Stimulated activated naive CD8-positive, alpha-beta T cell treated with anti-CD3 and anti-CD28 coated beads, Interleukin-15, Interleukin-2, amounts not matched to agents 100 U/mL and 50 U/mL, for 24 hours (primary cell): Measurements from ENCODE around the gene RASSF8.
A peak's percentile ranks its signal among the peaks of the same experiment; 100 is the strongest.

Source experiments
- ATAC-seq: fragments of 150-1000 bp; cut with Tn5 transposase; one replicate; pipeline ENCODE4 v1.10.0; 2021
- DNase-seq: peaks from one replicate; pipeline ENCODE4 v3.0.0; 2021

The RASSF8 gene

GRCh38 chr12:25993901-25994651 is 35.6 kb downstream of the RASSF8 start:
- no peak for ATAC-seq
- no peak for DNase-seq

- DNase-seq = no peak
- ATAC-seq = no peak
These were observed 36.6 kb downstream of the RASSF8 start for GRCh38 chr12:25994901-25995625.

- no peak for ATAC-seq
- DNase-seq = no peak
These were observed 37.4 kb downstream of the RASSF8 start for GRCh38 chr12:25995906-25996305.

GRCh38 chr12:25996677-25997076 is 38.2 kb downstream of the RASSF8 start:
- DNase-seq (no peak), ATAC-seq (no peak)

- ATAC-seq (no peak), DNase-seq (no peak)
These were observed 38.9 kb downstream of the RASSF8 start for GRCh38 chr12:25997201-25997963.

- no peak for ATAC-seq
- no peak for DNase-seq
These were observed 42.4 kb downstream of the RASSF8 start for GRCh38 chr12:26000898-26001297.

GRCh38 chr12:26001530-26001929 is 43.0 kb downstream of the RASSF8 start:
- ATAC-seq = no peak
- DNase-seq = no peak

GRCh38 chr12:26003065-26003464 is 44.6 kb downstream of the RASSF8 start:
- ATAC-seq (no peak), DNase-seq (no peak)

- DNase-seq = no peak
These were observed 49.1 kb downstream of the RASSF8 start for GRCh38 chr12:26007566-26007965.

GRCh38 chr12:26009593-26009992 is 51.1 kb downstream of the RASSF8 start:
- ATAC-seq (no peak), DNase-seq (no peak)

More at GRCh38 chr12:26007566-26007965, 49.1 kb downstream of the RASSF8 start:
- no peak for ATAC-seq

- DNase-seq (no peak), ATAC-seq (no peak)
These were observed 51.9 kb downstream of the RASSF8 start for GRCh38 chr12:26010293-26010821.

GRCh38 chr12:26011099-26011498 is 52.6 kb downstream of the RASSF8 start:
- ATAC-seq (no peak), DNase-seq (no peak)

- ATAC-seq (no peak), DNase-seq (no peak)
These were observed 55.6 kb downstream of the RASSF8 start for GRCh38 chr12:26014085-26014484.

GRCh38 chr12:26016516-26016915 is 58.0 kb downstream of the RASSF8 start:
- no peak for DNase-seq
- ATAC-seq = no peak

- DNase-seq (peak; percentile 24), ATAC-seq (no peak)
These were observed 59.2 kb downstream of the RASSF8 start for GRCh38 chr12:26017484-26018211.

- DNase-seq = no peak
- ATAC-seq = no peak
These were observed 60.4 kb downstream of the RASSF8 start for GRCh38 chr12:26018926-26019325.

- DNase-seq (no peak), ATAC-seq (no peak)
These were observed 63.1 kb downstream of the RASSF8 start for GRCh38 chr12:26021534-26021933.

GRCh38 chr12:26022043-26022442 is 63.6 kb downstream of the RASSF8 start:
- no peak for ATAC-seq
- no peak for DNase-seq

GRCh38 chr12:26026713-26027112 is 68.2 kb downstream of the RASSF8 start:
- DNase-seq (no peak), ATAC-seq (no peak)

GRCh38 chr12:26027401-26027800 is 68.9 kb downstream of the RASSF8 start:
- DNase-seq (no peak), ATAC-seq (no peak)

GRCh38 chr12:26028953-26029735 is 70.7 kb downstream of the RASSF8 start:
- peak; percentile 9 for DNase-seq
- ATAC-seq = no peak
